PC-3 (cell line): ENCODE data around the gene NHP2. TPM values are rescaled to one million over a fixed set of nuclear protein-coding genes. Genes with fewer than 3 reads are reported as not detected.

Experiments
- ATAC-seq: fragments of 200-7000 bp; cut with Tn5 transposase; 2 replicates; pipeline ENCODE4 v1.9.1; 2020; ENCODE audit warnings: mild to moderate bottlenecking, moderate library complexity
- BruUV-seq: library from RNA; stranded (reverse); fragments of 400-500 nt; replicated peaks from 2 replicates; lab custom pipeline; 2021; lab: Mats Ljungman, UMichigan
- CTCF ChIA-PET: fragments of 300-600 bp; sonication (Branson Sonifier 250); formaldehyde crosslinking; loops from one replicate; lab custom pipeline; 2022; ENCODE audit warnings: antibody characterized with exemption; lab: Charles Lee
- POLR2A ChIA-PET: fragments of 300-600 bp; sonication (Branson Sonifier 250); formaldehyde crosslinking; loops from one replicate; lab custom pipeline; 2022; ENCODE audit warnings: antibody characterized with exemption; ENCODE audit not compliant: unreplicated experiment; lab: Charles Lee
- DNase-seq: peaks from one replicate; pipeline ENCODE4 v3.0.0-alpha.2; 2015
- H2AFZ ChIP-seq: fragments of 300-600 bp; sonication (generic); 2 replicates; pipeline ENCODE4 v1.6.0; 2016; ENCODE audit warnings: antibody characterized with exemption, low read length
- H3F3A ChIP-seq: fragments of 300-600 bp; sonication (generic); one replicate; pipeline ENCODE4 v1.6.0; 2017; ENCODE audit warnings: antibody characterized with exemption, low read length, control low read depth, mild to moderate bottlenecking; ENCODE audit not compliant: unreplicated experiment
- H3K27ac ChIP-seq: fragments of 300-600 bp; sonication (generic); 2 replicates; pipeline ENCODE4 v1.5.1; 2016; ENCODE audit warnings: mild to moderate bottlenecking, low read length
- H3K27me3 ChIP-seq: fragments of 300-600 bp; sonication (generic); 2 replicates; pipeline ENCODE4 v1.6.1; 2016; ENCODE audit warnings: low read length, mixed read lengths
- H3K36me3 ChIP-seq: fragments of 300-600 bp; sonication (generic); 2 replicates; pipeline ENCODE4 v1.6.1; 2016; ENCODE audit warnings: low read depth, mixed run types, low read length, mixed read lengths
- H3K4me1 ChIP-seq: fragments of 300-600 bp; sonication (generic); 2 replicates; pipeline ENCODE4 v1.5.1; 2016; ENCODE audit warnings: low read length; ENCODE audit not compliant: insufficient read depth
- H3K4me2 ChIP-seq: fragments of 300-600 bp; sonication (generic); 2 replicates; pipeline ENCODE4 v1.6.0; 2016; ENCODE audit warnings: low read length
- H3K4me3 ChIP-seq: fragments of 300-600 bp; sonication (generic); 2 replicates; pipeline ENCODE4 v1.5.1; 2016; ENCODE audit warnings: mild to moderate bottlenecking, low read length, mixed read lengths
- H3K79me2 ChIP-seq: fragments of 300-600 bp; sonication (generic); 2 replicates; pipeline ENCODE4 v1.6.1; 2017; ENCODE audit warnings: low read length, mixed read lengths
- H3K9ac ChIP-seq: fragments of 300-600 bp; sonication (generic); 2 replicates; pipeline ENCODE4 v1.6.0; 2016; ENCODE audit warnings: mild to moderate bottlenecking, low read length
- H3K9me2 ChIP-seq: fragments of 300-600 bp; sonication (generic); replicated peaks from 2 replicates; pipeline ENCODE4 v1.6.1; 2016; ENCODE audit warnings: mixed run types, low read length, mixed read lengths
- H3K9me3 ChIP-seq: fragments of 300-600 bp; sonication (generic); 2 replicates; pipeline ENCODE4 v1.6.1; 2016; ENCODE audit warnings: low read length, mixed read lengths
- H4K20me1 ChIP-seq: fragments of 300-600 bp; sonication (generic); 2 replicates; pipeline ENCODE4 v1.6.1; 2016; ENCODE audit warnings: low read length, mixed read lengths
- EZH2 ChIP-seq: fragments of 300-600 bp; sonication (generic); IDR thresholded peaks from one replicate; pipeline ENCODE4 v1.6.1; 2017; ENCODE audit warnings: antibody characterized with exemption, mild to moderate bottlenecking, low read length; ENCODE audit not compliant: unreplicated experiment
- EZH2phosphoT487 ChIP-seq: fragments of 300-600 bp; sonication (generic); IDR thresholded peaks from 2 replicates; pipeline ENCODE4 v1.6.1; 2018; ENCODE audit warnings: mild to moderate bottlenecking, antibody characterized with exemption, low read length, borderline replicate concordance
- intact Hi-C: fragments of 100-400 bp; cut with micrococcal nuclease; formaldehyde crosslinking; loops from 2 replicates; pipeline ENCODE4 v1.9.0; 2023
- total RNA-seq: library from RNA; depleted of rRNA; stranded (reverse); fragments of >200 nt; gene quantifications from 2 replicates; pipeline ENCODE4 v1.2.3, GENCODE V29; 2014
- TF ChIP-seq, protein P1 (sequence below): fragments of 300-600 bp; sonication (generic); conservative IDR thresholded peaks from 2 replicates; pipeline ENCODE4 v1.5.1; 2017; ENCODE audit warnings: antibody characterized with exemption, low read depth, mild to moderate bottlenecking, low read length

Gene NHP2
- total RNA-seq, 1 experiment from 2014 or later, result 649 TPM

GRCh38 chr5:178115136-178115813 lies 38.4 kb downstream of the NHP2 start:
- no peak overlapping the region for H3K27ac ChIP-seq
- TF ChIP-seq EZH2 (no peak), EZH2phosphoT487 (no peak)
- TF ChIP-seq, protein P1, sequence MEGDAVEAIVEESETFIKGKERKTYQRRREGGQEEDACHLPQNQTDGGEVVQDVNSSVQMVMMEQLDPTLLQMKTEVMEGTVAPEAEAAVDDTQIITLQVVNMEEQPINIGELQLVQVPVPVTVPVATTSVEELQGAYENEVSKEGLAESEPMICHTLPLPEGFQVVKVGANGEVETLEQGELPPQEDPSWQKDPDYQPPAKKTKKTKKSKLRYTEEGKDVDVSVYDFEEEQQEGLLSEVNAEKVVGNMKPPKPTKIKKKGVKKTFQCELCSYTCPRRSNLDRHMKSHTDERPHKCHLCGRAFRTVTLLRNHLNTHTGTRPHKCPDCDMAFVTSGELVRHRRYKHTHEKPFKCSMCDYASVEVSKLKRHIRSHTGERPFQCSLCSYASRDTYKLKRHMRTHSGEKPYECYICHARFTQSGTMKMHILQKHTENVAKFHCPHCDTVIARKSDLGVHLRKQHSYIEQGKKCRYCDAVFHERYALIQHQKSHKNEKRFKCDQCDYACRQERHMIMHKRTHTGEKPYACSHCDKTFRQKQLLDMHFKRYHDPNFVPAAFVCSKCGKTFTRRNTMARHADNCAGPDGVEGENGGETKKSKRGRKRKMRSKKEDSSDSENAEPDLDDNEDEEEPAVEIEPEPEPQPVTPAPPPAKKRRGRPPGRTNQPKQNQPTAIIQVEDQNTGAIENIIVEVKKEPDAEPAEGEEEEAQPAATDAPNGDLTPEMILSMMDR, result no peak
- H3K36me3 ChIP-seq, result no peaks in the 10 kb centered on the region
- no peak overlapping the region for H2AFZ ChIP-seq
- no TSS peak for BruUV-seq
- ATAC-seq (no peak), DNase-seq (no peak)
- no peak overlapping the region for H3K9ac ChIP-seq
- H3K4me1 ChIP-seq, result peaks cover 6% of the 10 kb centered on the region; the same call in 1 of the 2 replicates
- no peaks in the 10 kb centered on the region for H3K9me2 ChIP-seq
- H3K4me2 ChIP-seq, result no peak overlapping the region
- ChIA-PET CTCF (no interaction called here), POLR2A (no interaction called here)
- H4K20me1 ChIP-seq, result no peaks in the 10 kb centered on the region
- H3K79me2 ChIP-seq, result no peaks in the 10 kb centered on the region
- H3K9me3 ChIP-seq, result no peaks in the 10 kb centered on the region
- no peaks in the 10 kb centered on the region for H3F3A ChIP-seq
- H3K27me3 ChIP-seq, result peaks cover 55% of the 10 kb centered on the region
- no peak overlapping the region for H3K4me3 ChIP-seq
- intact Hi-C loops, result no loop called here

DNA sequence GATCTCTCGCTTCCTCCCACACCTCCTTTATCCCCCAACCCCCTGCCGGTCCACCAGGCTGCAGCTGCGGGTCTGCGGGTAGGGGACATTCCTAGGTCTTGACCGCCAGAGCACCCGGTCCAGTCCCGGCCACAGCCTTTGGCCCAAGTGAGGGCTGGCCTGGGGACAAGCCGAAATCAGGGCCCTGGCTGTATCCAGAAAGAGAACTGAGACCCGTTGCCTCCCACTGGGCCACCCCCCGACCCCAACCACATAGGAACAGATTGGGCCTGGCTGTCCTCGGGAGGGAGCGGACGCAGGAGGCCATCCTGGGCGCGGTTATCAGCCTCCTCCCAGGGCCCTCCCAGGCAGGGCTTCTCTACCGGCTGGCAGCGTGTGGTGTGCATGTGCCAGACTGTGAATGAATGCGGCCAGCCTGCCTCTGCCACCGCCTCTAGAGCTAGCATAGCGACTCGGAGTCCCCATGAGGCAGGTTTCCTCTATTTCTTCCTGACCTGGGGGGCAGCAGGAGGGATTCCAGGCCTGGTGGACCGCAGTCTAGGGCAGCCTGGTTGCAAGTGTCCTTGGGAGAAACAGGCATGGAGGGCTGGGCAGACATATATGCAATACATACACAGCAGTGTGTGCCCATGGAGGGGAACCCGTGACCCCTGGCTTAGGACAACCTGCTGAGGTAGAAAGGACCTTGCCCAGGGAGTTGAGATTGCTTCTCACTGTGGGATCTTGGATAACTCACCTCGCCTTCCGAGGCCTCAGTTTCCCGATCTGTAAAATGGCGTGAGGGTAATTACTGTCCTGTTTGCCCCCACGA lies 39.2 kb downstream of the NHP2 start:
- Histone ChIP-seq H3K4me1 (peaks cover 6% of the 10 kb centered on the region; the same call in 1 of the 2 replicates), H2AFZ (no peak overlapping the region), H4K20me1 (no peaks in the 10 kb centered on the region), H3K9ac (no peak overlapping the region), H3K27me3 (peaks cover 55% of the 10 kb centered on the region), H3K9me3 (no peaks in the 10 kb centered on the region), H3K4me2 (peak overlapping the region; percentile 57), H3K9me2 (no peaks in the 10 kb centered on the region), H3K4me3 (peak overlapping the region; percentile 47; the same call in 1 of the 2 replicates), H3F3A (no peaks in the 10 kb centered on the region), H3K79me2 (no peaks in the 10 kb centered on the region), H3K36me3 (no peaks in the 10 kb centered on the region), H3K27ac (no peak overlapping the region)
- DNase-seq, result no peak
- POLR2A ChIA-PET, result no interaction called here
- peak; percentile 46 for ATAC-seq
- intact Hi-C loops, result no loop called here
- BruUV-seq, result no TSS peak
- TF ChIP-seq EZH2phosphoT487, result peak; percentile 22; the same call in 1 of the 2 replicates
- TF ChIP-seq EZH2, result no peak
- CTCF ChIA-PET, result no interaction called here

DNA sequence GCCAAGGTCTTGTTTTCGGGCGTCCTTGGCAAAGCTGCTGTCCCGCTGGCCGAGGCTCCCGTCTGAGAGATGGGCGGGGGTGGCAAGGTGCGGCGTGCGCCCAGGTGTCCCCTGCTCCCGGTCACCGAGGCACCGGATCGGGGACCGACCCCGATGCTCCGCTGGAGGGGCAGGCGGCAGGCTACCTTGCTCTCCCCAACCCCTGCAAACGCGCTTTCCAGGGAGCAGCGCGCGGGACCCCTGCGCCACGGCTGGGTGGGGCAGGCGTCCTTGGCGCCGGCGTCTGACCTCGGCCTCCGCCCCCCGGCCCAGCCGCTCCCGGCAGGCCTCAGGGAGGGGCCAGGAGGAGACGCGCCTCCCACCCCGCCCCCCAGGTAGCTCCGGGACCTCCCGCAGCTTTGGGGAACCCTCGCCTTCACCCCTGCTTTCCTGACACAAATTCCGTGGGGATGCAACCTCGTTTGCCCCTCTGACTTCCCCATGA lies 39.8 kb downstream of the NHP2 start:
- intact Hi-C loops, result no loop called here

More for the DNA sequence above, 39.8 kb downstream of the NHP2 start:
- no peak for ATAC-seq
- Histone ChIP-seq H3K9me2 (no peaks in the 10 kb centered on the region), H3K79me2 (no peaks in the 10 kb centered on the region), H3K4me1 (peaks cover 9% of the 10 kb centered on the region; the same call in 1 of the 2 replicates), H3K27me3 (peaks cover 55% of the 10 kb centered on the region), H2AFZ (no peak overlapping the region), H3F3A (no peaks in the 10 kb centered on the region), H3K4me2 (peak overlapping the region; percentile 57), H3K9me3 (no peaks in the 10 kb centered on the region), H3K9ac (no peak overlapping the region), H4K20me1 (no peaks in the 10 kb centered on the region), H3K36me3 (no peaks in the 10 kb centered on the region), H3K4me3 (peak overlapping the region; percentile 47; the same call in 1 of the 2 replicates), H3K27ac (no peak overlapping the region)
- ChIA-PET POLR2A (no interaction called here), CTCF (no interaction called here)
- no peak for DNase-seq
- peak; percentile 28; the same call in 1 of the 2 replicates for TF ChIP-seq EZH2phosphoT487
- TF ChIP-seq, protein P1, result no peak
- no TSS peak for BruUV-seq
